NCI-H748 (cell line): Measurements from ENCODE around the gene CACNA2D4.
"Not testable (repeated sequence)": the region's sequence is repeated elsewhere in the genome, so short reads cannot be mapped to it uniquely, and the experiment has no call there.

Experiments
- DNase-seq: peaks from one replicate; lab custom pipeline; 2025; ENCODE audit not compliant: unreplicated experiment; lab: John Stamatoyannopoulos, UW

CACNA2D4 gene

GRCh38 chr12:1918081-1918883, at the start of gene CACNA2D4:
CACNA2D4 (minus strand) TSS chr12:1918652; CDS start chr12:1918473, 179 bp downstream.
- no peak for DNase-seq

- DNase-seq, result no peak
Observed at GRCh38 chr12:1966561-1967226, 48.2 kb upstream of the CACNA2D4 start.

- DNase-seq, result no peak
Observed at GRCh38 chr12:1965916-1966315, 47.5 kb upstream of the CACNA2D4 start.

GRCh38 chr12:1962051-1963020, 43.9 kb upstream of the CACNA2D4 start:
- DNase-seq, result no peak

GRCh38 chr12:1956716-1957115, 38.3 kb upstream of the CACNA2D4 start:
- no peak for DNase-seq

GRCh38 chr12:1949771-1950470, 31.5 kb upstream of the CACNA2D4 start:
- DNase-seq, result no peak

- DNase-seq, result no peak
Observed at GRCh38 chr12:1948883-1949282, 30.4 kb upstream of the CACNA2D4 start.

- no peak for DNase-seq
Observed at GRCh38 chr12:1947081-1947480, 28.6 kb upstream of the CACNA2D4 start.

- no peak for DNase-seq
Observed at GRCh38 chr12:1946296-1946695, 27.8 kb upstream of the CACNA2D4 start.

GRCh38 chr12:1945502-1945901, 27.1 kb upstream of the CACNA2D4 start:
- not testable (repeated sequence) for DNase-seq

GRCh38 chr12:1939801-1940607, 21.6 kb upstream of the CACNA2D4 start:
- peak; percentile 57 for DNase-seq

- DNase-seq, result no peak
Observed at GRCh38 chr12:1939331-1939730, 20.9 kb upstream of the CACNA2D4 start.

GRCh38 chr12:1937481-1938224, 19.2 kb upstream of the CACNA2D4 start:
- no peak for DNase-seq

GRCh38 chr12:1936406-1937320, 18.2 kb upstream of the CACNA2D4 start:
- peak; percentile 22 for DNase-seq

GRCh38 chr12:1935700-1936378, 17.4 kb upstream of the CACNA2D4 start:
- no peak for DNase-seq

- DNase-seq, result no peak
Observed at GRCh38 chr12:1935242-1935641, 16.8 kb upstream of the CACNA2D4 start.

GRCh38 chr12:1934831-1935230, 16.4 kb upstream of the CACNA2D4 start:
- no peak for DNase-seq

GRCh38 chr12:1934068-1934467, 15.6 kb upstream of the CACNA2D4 start:
- no peak for DNase-seq
